Keratinocyte (primary cell): ENCODE measurements around the gene RPL41.

ENCODE experiments used
- CTCF ChIP-seq, 3 experiments: IDR thresholded peaks in 1 of 3; conservative IDR thresholded peaks in 1 of 3; optimal IDR thresholded peaks in 1 of 3; 2 replicates in 2 of 3; 3 replicates in 1 of 3; pipeline versions ENCODE3 to v1.5.1; 2011; ENCODE audit warnings: low read length in 3 of 3, mild to moderate bottlenecking in 3 of 3, moderate library complexity in 2 of 3, control low read depth in 1 of 3, inconsistent platforms in 1 of 3; ENCODE audit not compliant: insufficient read depth in 2 of 3; ENCODE audit errors: extremely low read depth in 1 of 3
- EZH2 ChIP-seq: IDR thresholded peaks from one replicate; pipeline ENCODE4 v1.6.1; 2012; ENCODE audit warnings: inconsistent platforms, mild to moderate bottlenecking, low read length, moderate library complexity

- TF ChIP-seq CTCF (optimal IDR thresholded peaks at IDR 0.05 in 1 of 3, IDR thresholded peaks at IDR 0.05 in 1 of 3, conservative IDR thresholded peaks at IDR 0.05 in 1 of 3; ENCODE audit: extremely low read depth in 1 of 3, insufficient read depth in 2 of 3, low read length in 3 of 3): no peak
- TF ChIP-seq EZH2: no peak
Observed at GRCh38 chr12:56122637-56123036, 6.2 kb downstream of the RPL41 start.
